Body of pancreas (tissue), 4 donors: ENCODE measurements around the gene UGT2A2. TPM values are rescaled to one million over a fixed set of nuclear protein-coding genes. Genes with fewer than 3 reads are reported as not detected.

Experiments used
- ATAC-seq: fragments of 150-250 bp; one replicate; pipeline ENCODE4 v1.9.1; 2016
- DNase-seq, 4 donors: peaks; one replicate each; pipeline ENCODE4 v3.0.0-alpha.2; 2019
- H3K27ac ChIP-seq, 4 donors: fragments of 200-600 bp; sonication (generic); 1 replicate in 3 of 4; 2 replicates in 1 of 4; pipeline versions ENCODE4 v1.5.1 to v1.6.1; 2016 to 2019; ENCODE audit warnings: mild to moderate bottlenecking in 1 of 4, mixed read lengths in 1 of 4, moderate library complexity in 1 of 4
- H3K27me3 ChIP-seq, 2 donors: fragments of 200-600 bp; sonication (generic); one replicate each; pipeline ENCODE4 v1.6.0; 2016; ENCODE audit warnings: mild to moderate bottlenecking in 1 of 2
- H3K36me3 ChIP-seq, 2 donors: fragments of 200-600 bp; sonication (generic); replicated peaks in 1 of 2; 2 replicates each; pipeline ENCODE4 v1.5.1; 2016; ENCODE audit warnings: low read depth in 2 of 2; ENCODE audit not compliant: insufficient read depth in 1 of 2
- H3K4me1 ChIP-seq: fragments of 200-600 bp; sonication (generic); one replicate; pipeline ENCODE4 v1.6.0; 2016
- H3K4me3 ChIP-seq, 2 donors: fragments of 200-600 bp; sonication (generic); 1 replicate in 1 of 2; 2 replicates in 1 of 2; pipeline ENCODE4 v1.5.1; 2016 to 2019
- H3K9me3 ChIP-seq, 3 donors: fragments of 200-600 bp; sonication (generic); 1 replicate in 2 of 3; 2 replicates in 1 of 3; pipeline ENCODE4 v1.5.1; 2016
- CTCF ChIP-seq, 7 experiments: fragments of 450-650 bp in 4 of 7; fragments of 200-600 bp in 3 of 7; sonication (generic) in 3 of 7; IDR thresholded peaks; one replicate each; pipeline ENCODE4 v1.5.1; 2016 to 2019; ENCODE audit warnings: antibody characterized with exemption in 7 of 7
- POLR2A ChIP-seq, 3 donors: fragments of 450-650 bp; IDR thresholded peaks; one replicate each; pipeline ENCODE4 v1.6.1; 2016; ENCODE audit warnings: antibody characterized with exemption in 3 of 3, mild to moderate bottlenecking in 2 of 3
- WGBS, 2 donors: methylation state at CpG; one replicate each; pipeline ENCODE4 v1.1.5; 2017; 5-methylcytosine and 5-hydroxymethylcytosine counted together
- intact Hi-C: fragments of 100-400 bp; cut with DNase I; formaldehyde crosslinking; loops from one replicate; pipeline ENCODE4 v1.15.1; 2023
- small RNA-seq: library from RNA; depleted of rRNA; stranded (forward); fragments of <200 nt; gene quantifications from one replicate; pipeline ENCODE3, GENCODE V24; 2016
- total RNA-seq, 2 donors: library from RNA; depleted of rRNA; stranded (reverse); fragments of >200 nt; gene quantifications; one replicate each; pipeline ENCODE4 v1.1.0, GENCODE V29; 2016

UGT2A2 gene
- total RNA-seq, 2 donors from 2014 or later = not detected

- H3K27me3 ChIP-seq = no peaks in the 10 kb centered on the region
- H3K27ac ChIP-seq = no peak overlapping the region
- WGBS, 2 donors = 59 to 61% methylated on average over 2 of the region's 2 CpGs
- no peaks in the 10 kb centered on the region for H3K36me3 ChIP-seq
- H3K4me3 ChIP-seq = no peak overlapping the region
- TF ChIP-seq CTCF (IDR thresholded peaks at IDR 0.05) (no peak), POLR2A (IDR thresholded peaks at IDR 0.05) (no peak)
- DNase-seq (no peak), ATAC-seq (no peak)
- H3K4me1 ChIP-seq = no peaks in the 10 kb centered on the region
- no peaks in the 10 kb centered on the region for H3K9me3 ChIP-seq
- intact Hi-C loops = no loop called here
Observed at GRCh38 chr4:69549651-69550050, 89.8 kb downstream of the UGT2A2 start.

DNA sequence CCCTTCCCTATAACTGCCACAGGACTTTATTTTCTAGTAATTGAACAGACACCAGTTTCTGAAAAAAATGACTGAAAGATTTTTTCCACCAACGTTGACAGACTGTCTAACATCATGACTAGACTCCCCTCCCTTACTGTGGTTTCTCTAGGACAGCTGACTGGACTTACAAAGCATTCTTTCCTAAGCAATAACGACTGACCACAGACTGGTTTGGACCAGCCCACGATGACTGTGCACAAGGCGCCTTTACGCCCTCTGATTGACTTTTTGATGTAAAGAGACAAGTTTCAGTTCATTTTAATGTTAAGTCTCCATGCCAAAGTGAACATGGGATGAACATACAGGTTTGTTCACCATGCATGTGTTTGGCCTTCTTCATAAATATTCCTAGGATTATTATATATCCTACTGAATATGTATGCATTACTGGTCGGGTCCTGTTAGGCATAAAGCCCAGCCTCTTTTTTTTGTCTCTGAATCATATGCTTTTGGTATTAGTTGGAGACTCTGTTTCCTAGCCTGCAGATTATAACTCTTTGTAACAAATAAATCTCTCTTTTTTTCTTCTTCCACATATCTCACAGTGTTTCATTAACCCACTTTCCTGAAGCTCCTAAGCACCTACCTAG, 93.2 kb downstream of the UGT2A2 start:
- 38 to 61% methylated on average over 6 of the region's 6 CpGs for WGBS, 2 donors
- H3K9me3 ChIP-seq = no peaks in the 10 kb centered on the region
- H3K27ac ChIP-seq = no peak overlapping the region
- no peak overlapping the region for H3K4me3 ChIP-seq
- TF ChIP-seq CTCF (IDR thresholded peaks at IDR 0.05) (no peak), POLR2A (IDR thresholded peaks at IDR 0.05) (no peak)
- no peaks in the 10 kb centered on the region for H3K4me1 ChIP-seq
- DNase-seq (no peak), ATAC-seq (no peak)
- no peaks in the 10 kb centered on the region for H3K36me3 ChIP-seq
- no peaks in the 10 kb centered on the region for H3K27me3 ChIP-seq
- intact Hi-C loops = no loop called here

Small RNA genes within 50 kb of the gene (small RNA-seq; reads per million reads assigned to genes)
- gene UGT2A2 = not detected

Other genes with a start within 250 kb of the UGT2A2 start
- not detected for gene UGT2B4, start 143.7 kb downstream of the UGT2A2 start, total RNA-seq
- gene UGT2A1, start 13.6 kb upstream of the UGT2A2 start, total RNA-seq = not detected
- 1 to 10 TPM; 1.8 to 4.0 TPM for gene SULT1B1, start 121.0 kb upstream of the UGT2A2 start, total RNA-seq
- gene SULT1E1, start 220.5 kb upstream of the UGT2A2 start, total RNA-seq = 1 to 10 TPM in 1 of 2 donors, not detected in 1; 1.3 TPM